ENCODE data around the gene ITGB1. TPM values are rescaled to one million over a fixed set of nuclear protein-coding genes. Genes with fewer than 3 reads are reported as not detected.
A peak's percentile ranks its signal among the peaks of the same experiment; 100 is the strongest.

Gene ITGB1
- total RNA-seq, 2 donors from 2014 or later, result 125 to 126 TPM

- H3K4me1 Mint-ChIP-seq, result peaks cover 43% of the 10 kb centered on the region
- H3K9me3 Mint-ChIP-seq, result no peaks in the 10 kb centered on the region
- H3K4me3 Mint-ChIP-seq, result peak overlapping the region; percentile 35
- H3K36me3 Mint-ChIP-seq (ENCODE audit: low read depth), result peaks cover 28% of the 10 kb centered on the region
- ATAC-seq (replicated peaks), result no peak
- H3K27ac Mint-ChIP-seq, result peak overlapping the region; percentile 26
- H3K27me3 Mint-ChIP-seq, result no peaks in the 10 kb centered on the region
Observed at GRCh38 chr10:32942081-32942480, 15.9 kb downstream of the ITGB1 start.

- peak overlapping the region; percentile 35 for H3K4me3 Mint-ChIP-seq
Observed at GRCh38 chr10:32941357-32941756, 16.7 kb downstream of the ITGB1 start.

GRCh38 chr10:32940321-32941301 is 17.4 kb downstream of the ITGB1 start:
- Mint-ChIP-seq H3K4me1 (peaks cover 43% of the 10 kb centered on the region), H3K36me3 (ENCODE audit: low read depth) (peaks cover 38% of the 10 kb centered on the region), H3K9me3 (no peaks in the 10 kb centered on the region), H3K4me3 (peak overlapping the region; percentile 4), H3K27me3 (no peaks in the 10 kb centered on the region), H3K27ac (peak overlapping the region; percentile 47)
- peak; percentile 48 for ATAC-seq (replicated peaks)

More at GRCh38 chr10:32941357-32941756, 16.7 kb downstream of the ITGB1 start:
- no peaks in the 10 kb centered on the region for H3K9me3 Mint-ChIP-seq
- peak overlapping the region; percentile 26 for H3K27ac Mint-ChIP-seq
- H3K27me3 Mint-ChIP-seq, result no peaks in the 10 kb centered on the region
- peaks cover 43% of the 10 kb centered on the region for H3K4me1 Mint-ChIP-seq
- ATAC-seq (replicated peaks), result no peak
- H3K36me3 Mint-ChIP-seq (ENCODE audit: low read depth), result peaks cover 35% of the 10 kb centered on the region

GRCh38 chr10:32939296-32940111 is 18.5 kb downstream of the ITGB1 start:
- peaks cover 43% of the 10 kb centered on the region for H3K36me3 Mint-ChIP-seq (ENCODE audit: low read depth)
- peak overlapping the region; percentile 76 for H3K4me3 Mint-ChIP-seq
- H3K27me3 Mint-ChIP-seq, result no peaks in the 10 kb centered on the region
- no peaks in the 10 kb centered on the region for H3K9me3 Mint-ChIP-seq
- ATAC-seq (replicated peaks), result peak; percentile 36
- peaks cover 50% of the 10 kb centered on the region for H3K4me1 Mint-ChIP-seq
- peak overlapping the region; percentile 90 for H3K27ac Mint-ChIP-seq

- peak; percentile 20 for ATAC-seq (replicated peaks)
- peak overlapping the region; percentile 90 for H3K27ac Mint-ChIP-seq
- peak overlapping the region; percentile 76 for H3K4me3 Mint-ChIP-seq
- no peaks in the 10 kb centered on the region for H3K9me3 Mint-ChIP-seq
- H3K27me3 Mint-ChIP-seq, result no peaks in the 10 kb centered on the region
- H3K36me3 Mint-ChIP-seq (ENCODE audit: low read depth), result peaks cover 47% of the 10 kb centered on the region
- peaks cover 45% of the 10 kb centered on the region for H3K4me1 Mint-ChIP-seq
Observed at GRCh38 chr10:32938554-32939061, 19.4 kb downstream of the ITGB1 start.

- Mint-ChIP-seq H3K36me3 (ENCODE audit: low read depth) (peaks cover 48% of the 10 kb centered on the region), H3K4me3 (peak overlapping the region; percentile 76), H3K27me3 (no peaks in the 10 kb centered on the region), H3K9me3 (no peaks in the 10 kb centered on the region), H3K27ac (peak overlapping the region; percentile 90), H3K4me1 (peaks cover 42% of the 10 kb centered on the region)
- ATAC-seq (replicated peaks), result peak; percentile 33
Observed at GRCh38 chr10:32937911-32938424, 20.1 kb downstream of the ITGB1 start.

- no peak overlapping the region for H3K27ac Mint-ChIP-seq
- peaks cover 30% of the 10 kb centered on the region for H3K4me1 Mint-ChIP-seq
- H3K36me3 Mint-ChIP-seq (ENCODE audit: low read depth), result peaks cover 98% of the 10 kb centered on the region
- no peaks in the 10 kb centered on the region for H3K27me3 Mint-ChIP-seq
- ATAC-seq (replicated peaks), result no peak
- no peaks in the 10 kb centered on the region for H3K9me3 Mint-ChIP-seq
- no peak overlapping the region for H3K4me3 Mint-ChIP-seq
Observed at GRCh38 chr10:32932225-32932729, 25.8 kb downstream of the ITGB1 start.

- peaks cover 30% of the 10 kb centered on the region for H3K4me1 Mint-ChIP-seq
- H3K36me3 Mint-ChIP-seq (ENCODE audit: low read depth), result peaks cover 100% of the 10 kb centered on the region
- H3K27ac Mint-ChIP-seq, result peak overlapping the region; percentile 61
- no peaks in the 10 kb centered on the region for H3K9me3 Mint-ChIP-seq
- no peaks in the 10 kb centered on the region for H3K27me3 Mint-ChIP-seq
- peak; percentile 29 for ATAC-seq (replicated peaks)
- H3K4me3 Mint-ChIP-seq, result peak overlapping the region; percentile 20
Observed at GRCh38 chr10:32931593-32931992, 26.4 kb downstream of the ITGB1 start.

- no peak for ATAC-seq (replicated peaks)
- peak overlapping the region; percentile 54 for H3K27ac Mint-ChIP-seq
- H3K4me1 Mint-ChIP-seq, result peaks cover 23% of the 10 kb centered on the region
- H3K36me3 Mint-ChIP-seq (ENCODE audit: low read depth), result peaks cover 100% of the 10 kb centered on the region
- H3K27me3 Mint-ChIP-seq, result no peaks in the 10 kb centered on the region
- H3K9me3 Mint-ChIP-seq, result no peaks in the 10 kb centered on the region
- peak overlapping the region; percentile 36 for H3K4me3 Mint-ChIP-seq
Observed at GRCh38 chr10:32930036-32930435, 28.0 kb downstream of the ITGB1 start.

- Mint-ChIP-seq H3K9me3 (no peaks in the 10 kb centered on the region), H3K4me1 (peaks cover 21% of the 10 kb centered on the region), H3K27me3 (no peaks in the 10 kb centered on the region), H3K36me3 (ENCODE audit: low read depth) (peaks cover 100% of the 10 kb centered on the region), H3K4me3 (peak overlapping the region; percentile 36), H3K27ac (peak overlapping the region; percentile 54)
- peak; percentile 87 for ATAC-seq (replicated peaks)
Observed at GRCh38 chr10:32929634-32930033, 28.4 kb downstream of the ITGB1 start.

- Mint-ChIP-seq H3K4me1 (peaks cover 31% of the 10 kb centered on the region), H3K27me3 (no peaks in the 10 kb centered on the region), H3K27ac (no peak overlapping the region), H3K4me3 (no peak overlapping the region), H3K9me3 (no peaks in the 10 kb centered on the region), H3K36me3 (ENCODE audit: low read depth) (peaks cover 98% of the 10 kb centered on the region)
- no peak for ATAC-seq (replicated peaks)
Observed at GRCh38 chr10:32927750-32928149, 30.3 kb downstream of the ITGB1 start.

- Mint-ChIP-seq H3K27ac (peak overlapping the region; percentile 47), H3K4me1 (peaks cover 20% of the 10 kb centered on the region), H3K9me3 (no peaks in the 10 kb centered on the region), H3K27me3 (no peaks in the 10 kb centered on the region), H3K4me3 (peak overlapping the region; percentile 6), H3K36me3 (ENCODE audit: low read depth) (peaks cover 95% of the 10 kb centered on the region)
- no peak for ATAC-seq (replicated peaks)
Observed at GRCh38 chr10:32923849-32924248, 34.2 kb downstream of the ITGB1 start.

GRCh38 chr10:32923134-32923533 is 34.9 kb downstream of the ITGB1 start:
- no peaks in the 10 kb centered on the region for H3K27me3 Mint-ChIP-seq
- H3K9me3 Mint-ChIP-seq, result no peaks in the 10 kb centered on the region
- peaks cover 95% of the 10 kb centered on the region for H3K36me3 Mint-ChIP-seq (ENCODE audit: low read depth)
- no peak for ATAC-seq (replicated peaks)
- peak overlapping the region; percentile 6 for H3K4me3 Mint-ChIP-seq
- H3K4me1 Mint-ChIP-seq, result peaks cover 17% of the 10 kb centered on the region
- H3K27ac Mint-ChIP-seq, result peak overlapping the region; percentile 47

- Mint-ChIP-seq H3K27ac (no peak overlapping the region), H3K36me3 (ENCODE audit: low read depth) (peaks cover 95% of the 10 kb centered on the region)
Observed at GRCh38 chr10:32922170-32922569, 35.9 kb downstream of the ITGB1 start.

More at GRCh38 chr10:32922170-32922569, 35.9 kb downstream of the ITGB1 start:
- Mint-ChIP-seq H3K4me1 (peaks cover 17% of the 10 kb centered on the region), H3K4me3 (no peak overlapping the region), H3K27me3 (no peaks in the 10 kb centered on the region), H3K9me3 (no peaks in the 10 kb centered on the region)
- no peak for ATAC-seq (replicated peaks)
